Lower lobe of right lung (tissue), 2 donors: Measurements from ENCODE around the gene SOD2. TPM values are rescaled to one million over a fixed set of nuclear protein-coding genes. Genes with fewer than 3 reads are reported as not detected.
"Not testable (repeated sequence)": the region's sequence is repeated elsewhere in the genome, so short reads cannot be mapped to it uniquely, and the experiment has no call there.

ENCODE experiments used
- ATAC-seq, 2 donors: fragments of 200-7000 bp; cut with Tn5 transposase; one replicate each; pipeline ENCODE4 v1.9.1; 2020 to 2022; ENCODE audit warnings: mild to moderate bottlenecking in 2 of 2, moderate library complexity in 2 of 2
- DNase-seq: peaks from one replicate; pipeline ENCODE4 v3.0.0-alpha.2; 2020
- H3K27ac ChIP-seq: fragments of 200-600 bp; one replicate; pipeline ENCODE4 v1.8.0; 2022
- H3K27me3 ChIP-seq: fragments of 200-600 bp; one replicate; pipeline ENCODE4 v1.8.0; 2022; ENCODE audit warnings: low read depth
- H3K36me3 ChIP-seq: fragments of 200-600 bp; one replicate; pipeline ENCODE4 v1.8.0; 2022; ENCODE audit warnings: mild to moderate bottlenecking
- H3K4me1 ChIP-seq: fragments of 200-600 bp; one replicate; pipeline ENCODE4 v1.8.0; 2022
- H3K4me3 ChIP-seq: fragments of 200-600 bp; one replicate; pipeline ENCODE4 v1.8.0; 2022; ENCODE audit warnings: mild to moderate bottlenecking
- H3K9me3 ChIP-seq: fragments of 200-600 bp; one replicate; pipeline ENCODE4 v1.8.0; 2022
- intact Hi-C: fragments of 100-400 bp; cut with DNase I; formaldehyde crosslinking; loops from one replicate; pipeline ENCODE4 v1.11.0; 2022
- total RNA-seq: library from RNA; stranded (reverse); fragmentation: NEBNext Ultra II Directional; extraction: Animal tissue kit (Norgen Biotek cat#: 25700); gene quantifications from one replicate; pipeline ENCODE4 v1.2.1, GENCODE V29; 2021
- TF ChIP-seq, protein P1 (sequence below): fragments of 200-600 bp; IDR thresholded peaks from one replicate; pipeline ENCODE4 v1.8.0; 2022; ENCODE audit warnings: antibody characterized with exemption, mild to moderate bottlenecking
- donor health status: DM: no; HTN: yes; CAD: no; lungs with severe emphysema.

The SOD2 gene
- total RNA-seq, 1 donor from 2014 or later, result 352 TPM

DNA sequence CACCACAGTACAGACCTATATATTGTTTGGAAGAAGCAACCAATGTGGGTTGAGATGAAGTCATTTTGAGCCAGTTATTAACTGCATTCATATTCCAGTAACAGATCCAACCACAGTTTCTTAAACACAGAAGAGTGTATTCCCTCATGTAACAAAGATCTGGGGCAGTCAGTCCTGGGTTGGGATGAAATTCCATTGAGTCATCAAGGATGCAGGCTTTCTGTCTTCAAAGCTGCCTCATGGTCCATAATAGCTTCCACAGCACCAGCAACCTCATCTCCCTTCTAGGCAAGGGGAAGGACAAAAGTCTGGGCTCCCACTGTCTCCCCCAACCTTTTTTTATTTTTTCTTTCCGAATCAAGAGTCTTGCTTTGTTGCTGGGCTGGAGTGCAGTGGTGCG lies 2.9 kb upstream of the SOD2 start:
- intact Hi-C loops, result no loop called here
- TF ChIP-seq, protein P1, sequence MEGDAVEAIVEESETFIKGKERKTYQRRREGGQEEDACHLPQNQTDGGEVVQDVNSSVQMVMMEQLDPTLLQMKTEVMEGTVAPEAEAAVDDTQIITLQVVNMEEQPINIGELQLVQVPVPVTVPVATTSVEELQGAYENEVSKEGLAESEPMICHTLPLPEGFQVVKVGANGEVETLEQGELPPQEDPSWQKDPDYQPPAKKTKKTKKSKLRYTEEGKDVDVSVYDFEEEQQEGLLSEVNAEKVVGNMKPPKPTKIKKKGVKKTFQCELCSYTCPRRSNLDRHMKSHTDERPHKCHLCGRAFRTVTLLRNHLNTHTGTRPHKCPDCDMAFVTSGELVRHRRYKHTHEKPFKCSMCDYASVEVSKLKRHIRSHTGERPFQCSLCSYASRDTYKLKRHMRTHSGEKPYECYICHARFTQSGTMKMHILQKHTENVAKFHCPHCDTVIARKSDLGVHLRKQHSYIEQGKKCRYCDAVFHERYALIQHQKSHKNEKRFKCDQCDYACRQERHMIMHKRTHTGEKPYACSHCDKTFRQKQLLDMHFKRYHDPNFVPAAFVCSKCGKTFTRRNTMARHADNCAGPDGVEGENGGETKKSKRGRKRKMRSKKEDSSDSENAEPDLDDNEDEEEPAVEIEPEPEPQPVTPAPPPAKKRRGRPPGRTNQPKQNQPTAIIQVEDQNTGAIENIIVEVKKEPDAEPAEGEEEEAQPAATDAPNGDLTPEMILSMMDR, result no peak
- ATAC-seq (no peak), DNase-seq (no peak)
- Histone ChIP-seq H3K27me3 (no peaks in the 10 kb centered on the region), H3K36me3 (peaks cover 5% of the 10 kb centered on the region), H3K27ac (no peak overlapping the region), H3K4me1 (peaks cover 32% of the 10 kb centered on the region), H3K4me3 (no peak overlapping the region), H3K9me3 (no peaks in the 10 kb centered on the region)

DNA sequence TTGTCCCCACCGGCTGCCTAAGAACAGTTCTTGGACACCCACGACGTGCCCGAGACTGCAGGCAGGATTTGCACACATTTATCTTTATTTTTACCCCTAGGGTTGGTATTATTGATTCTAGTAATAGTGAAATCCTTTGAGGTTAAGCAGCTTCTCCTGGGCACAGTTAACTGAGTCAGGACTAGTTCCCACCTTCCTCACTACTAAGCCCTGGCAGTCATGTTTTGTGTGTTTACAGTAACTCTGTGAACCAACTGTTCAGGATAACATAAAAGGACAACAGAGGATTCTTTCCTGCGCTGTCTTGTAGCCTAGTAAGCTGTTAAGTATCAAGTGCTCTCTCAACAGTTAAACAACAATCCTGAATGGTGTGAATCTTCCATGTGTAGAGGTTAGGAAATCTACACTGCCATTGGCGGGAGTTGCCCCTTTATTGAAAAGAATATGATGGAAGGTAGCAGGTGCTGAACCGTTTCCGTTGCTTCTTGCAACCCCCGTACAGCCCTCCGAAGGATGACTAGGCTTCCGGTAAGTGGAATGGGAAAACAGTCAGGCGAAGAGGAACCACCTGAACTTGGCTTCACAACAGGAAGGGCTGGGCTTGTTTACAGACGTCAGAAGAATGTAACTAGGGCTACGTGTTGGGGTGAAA lies 979 bp upstream of the SOD2 start:
- TF ChIP-seq, protein P1, result no peak
- Histone ChIP-seq H3K4me1 (peaks cover 45% of the 10 kb centered on the region), H3K27me3 (no peaks in the 10 kb centered on the region), H3K9me3 (no peaks in the 10 kb centered on the region), H3K27ac (peak overlapping the region; percentile 99), H3K4me3 (peak overlapping the region; percentile 83), H3K36me3 (peaks cover 19% of the 10 kb centered on the region)
- no peak for DNase-seq
- intact Hi-C loops, result no loop called here
- peak; percentile 53 to 65 for ATAC-seq

DNA sequence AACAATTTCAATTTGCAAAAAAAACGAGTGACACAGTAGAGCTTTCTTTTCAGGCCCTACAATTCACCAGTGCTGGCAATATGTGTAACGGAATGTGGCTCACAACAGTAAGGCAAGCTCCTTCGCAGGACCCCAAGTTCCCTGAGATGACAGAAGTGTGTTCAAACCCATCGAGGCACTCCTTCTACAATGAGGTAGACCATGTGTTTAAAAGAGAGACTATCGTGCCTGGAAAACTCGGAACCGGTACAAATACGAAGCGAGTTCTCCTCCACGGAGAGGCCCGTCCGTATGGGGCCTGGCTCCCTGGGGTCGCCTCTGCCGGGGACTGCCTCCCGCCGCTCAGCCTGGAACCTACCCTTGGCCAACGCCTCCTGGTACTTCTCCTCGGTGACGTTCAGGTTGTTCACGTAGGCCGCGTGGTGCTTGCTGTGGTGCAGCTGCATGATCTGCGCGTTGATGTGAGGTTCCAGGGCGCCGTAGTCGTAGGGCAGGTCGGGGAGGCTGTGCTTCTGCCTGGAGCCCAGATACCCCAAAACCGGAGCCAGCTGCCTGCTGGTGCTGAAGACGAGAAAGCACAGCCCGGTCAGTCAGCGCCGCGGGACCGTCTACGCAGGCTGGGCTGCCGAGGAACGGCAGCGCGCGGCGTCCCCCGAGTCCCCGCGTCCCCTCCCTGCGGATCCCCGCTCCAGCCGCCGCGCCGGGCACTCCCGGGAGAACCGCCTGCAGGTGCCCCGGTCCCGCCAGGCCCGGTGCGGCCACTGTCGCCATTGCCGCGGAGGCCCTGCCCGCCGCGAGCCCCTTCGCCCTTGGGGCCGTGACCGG lies 526 bp downstream of the SOD2 start:
- peak; percentile 51 to 63 for ATAC-seq
- peak overlapping the region; percentile 99 for H3K27ac ChIP-seq
- TF ChIP-seq, protein P1, result no peak
- intact Hi-C loops, result no loop called here
- H3K36me3 ChIP-seq, result peaks cover 33% of the 10 kb centered on the region
- H3K27me3 ChIP-seq, result no peaks in the 10 kb centered on the region
- H3K9me3 ChIP-seq, result no peaks in the 10 kb centered on the region
- H3K4me3 ChIP-seq, result peak overlapping the region; percentile 83
- DNase-seq, result peak; percentile 79
- H3K4me1 ChIP-seq, result peaks cover 52% of the 10 kb centered on the region

DNA sequence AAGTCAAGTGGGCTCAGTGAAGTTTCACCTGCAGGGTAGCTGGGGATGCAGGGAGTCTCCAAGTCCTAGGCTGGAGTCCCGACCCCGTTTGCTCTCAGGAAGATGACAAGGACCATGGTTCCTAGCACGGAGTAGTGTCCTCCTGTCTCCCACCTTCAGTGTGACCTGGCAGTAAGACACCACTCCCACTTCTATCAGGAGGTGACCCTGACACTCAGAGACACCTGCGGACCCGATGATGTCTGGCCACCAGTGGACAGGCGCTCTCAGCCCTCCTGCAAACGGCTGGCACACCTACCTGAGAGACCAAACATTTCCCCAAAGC lies 1.1 kb downstream of the SOD2 start:
- peaks cover 39% of the 10 kb centered on the region for H3K36me3 ChIP-seq
- intact Hi-C loops, result no loop called here
- peak in 1 of 2 donors; percentile 0 for ATAC-seq
- H3K4me1 ChIP-seq, result peaks cover 57% of the 10 kb centered on the region
- DNase-seq, result no peak
- H3K9me3 ChIP-seq, result no peaks in the 10 kb centered on the region
- H3K4me3 ChIP-seq, result peak overlapping the region; percentile 83
- peak overlapping the region; percentile 99 for H3K27ac ChIP-seq
- H3K27me3 ChIP-seq, result no peaks in the 10 kb centered on the region
- TF ChIP-seq, protein P1, result no peak

DNA sequence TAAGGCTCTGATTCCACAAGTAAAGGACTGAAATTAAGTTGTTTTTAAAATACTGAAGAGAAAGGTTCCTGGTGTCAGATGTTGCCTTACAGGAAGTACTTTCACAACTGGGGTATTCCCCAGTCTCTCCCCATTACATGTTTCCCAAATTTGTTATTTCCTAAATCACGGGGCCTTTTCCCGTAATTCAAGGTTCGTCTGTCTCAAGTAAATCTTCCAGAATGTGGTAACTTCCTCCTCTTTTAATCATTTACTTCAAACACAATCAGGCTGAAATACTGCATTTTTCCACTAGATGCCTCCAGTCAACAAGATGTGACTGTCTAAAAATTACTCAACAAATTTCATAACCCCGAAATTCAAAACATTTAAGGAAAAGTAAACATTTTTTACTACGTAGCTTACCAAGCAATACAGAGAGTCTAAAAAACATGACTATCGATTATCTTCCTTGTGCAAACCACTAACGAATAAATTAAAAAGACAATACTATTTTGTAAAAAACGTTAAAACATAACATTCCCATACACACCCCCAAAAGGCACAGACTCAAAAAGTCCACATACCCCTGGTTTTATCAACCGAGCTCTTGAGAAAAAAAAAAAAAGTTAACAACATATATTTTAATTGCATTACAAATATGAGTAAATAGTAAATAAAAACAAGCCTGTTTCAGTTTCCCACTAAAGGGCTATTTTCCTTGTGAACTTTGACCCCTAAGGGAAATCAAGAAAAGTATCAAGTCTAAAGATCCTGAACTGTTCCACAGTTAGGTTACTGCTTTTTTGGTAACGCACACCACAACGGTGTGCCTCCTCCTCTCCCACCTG lies 1.7 kb downstream of the SOD2 start:
- H3K36me3 ChIP-seq, result peaks cover 44% of the 10 kb centered on the region
- TF ChIP-seq, protein P1, result peak; percentile 83
- peak overlapping the region; percentile 83 for H3K4me3 ChIP-seq
- no peaks in the 10 kb centered on the region for H3K27me3 ChIP-seq
- ATAC-seq, result peak; percentile 20 to 27
- no peak for DNase-seq
- H3K4me1 ChIP-seq, result peaks cover 63% of the 10 kb centered on the region
- H3K9me3 ChIP-seq, result no peaks in the 10 kb centered on the region
- peak overlapping the region; percentile 99 for H3K27ac ChIP-seq
- intact Hi-C loops, result no loop called here

DNA sequence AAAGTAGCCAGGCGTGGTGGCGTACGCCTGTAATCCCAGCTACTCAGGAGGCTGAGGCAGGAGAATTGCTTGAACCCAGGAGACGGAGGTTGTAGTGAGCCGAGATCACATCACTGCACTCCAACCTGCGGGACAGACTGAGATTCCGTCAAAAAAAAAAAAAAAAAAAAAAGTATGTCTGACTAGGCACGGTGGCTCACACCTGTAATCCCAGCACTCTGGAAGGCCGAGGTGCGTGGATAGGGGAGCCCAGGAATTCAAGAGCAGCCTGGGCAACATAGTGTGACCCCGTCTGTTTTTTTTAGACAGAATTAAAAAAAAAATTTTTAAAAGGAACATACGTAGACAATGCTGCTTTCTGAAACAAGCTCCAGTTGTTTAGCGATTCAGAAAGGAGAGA lies 2.9 kb downstream of the SOD2 start:
- H3K27me3 ChIP-seq, intact Hi-C loops, H3K27ac ChIP-seq, H3K9me3 ChIP-seq, DNase-seq, ATAC-seq: not testable (repeated sequence)
- peaks cover 65% of the 10 kb centered on the region for H3K4me1 ChIP-seq
- peaks cover 56% of the 10 kb centered on the region for H3K36me3 ChIP-seq
- H3K4me3 ChIP-seq, result peak overlapping the region; percentile 83
